BE2C (cell line): ENCODE results near the gene FAM221B.

Source experiments
- DNase-seq: peaks from one replicate; pipeline ENCODE4 v3.0.0-alpha.2; 2020
- H3K27me3 ChIP-seq: fragments of 250-450 bp; sonication (Bioruptor Pico); 2 replicates; pipeline ENCODE4 v1.5.1; 2020; ENCODE audit warnings: mild to moderate bottlenecking
- H3K36me3 ChIP-seq: fragments of 250-450 bp; sonication (Bioruptor Pico); 2 replicates; pipeline ENCODE4 v1.5.1; 2020; ENCODE audit warnings: mild to moderate bottlenecking
- H3K4me1 ChIP-seq: fragments of 250-450 bp; sonication (Bioruptor Pico); 2 replicates; pipeline ENCODE4 v1.5.1; 2020
- H3K4me3 ChIP-seq: 2 replicates; pipeline ENCODE4 v1.5.1; 2011; ENCODE audit warnings: low read depth, low read length
- H3K9me3 ChIP-seq: fragments of 250-450 bp; sonication (Bioruptor Pico); 2 replicates; pipeline ENCODE4 v1.5.1; 2020
- TF ChIP-seq, protein P1 (sequence below): IDR thresholded peaks from 2 replicates; pipeline ENCODE4 v1.5.1; 2012; ENCODE audit warnings: mild to moderate bottlenecking, low read depth, low read length

Gene FAM221B

DNA sequence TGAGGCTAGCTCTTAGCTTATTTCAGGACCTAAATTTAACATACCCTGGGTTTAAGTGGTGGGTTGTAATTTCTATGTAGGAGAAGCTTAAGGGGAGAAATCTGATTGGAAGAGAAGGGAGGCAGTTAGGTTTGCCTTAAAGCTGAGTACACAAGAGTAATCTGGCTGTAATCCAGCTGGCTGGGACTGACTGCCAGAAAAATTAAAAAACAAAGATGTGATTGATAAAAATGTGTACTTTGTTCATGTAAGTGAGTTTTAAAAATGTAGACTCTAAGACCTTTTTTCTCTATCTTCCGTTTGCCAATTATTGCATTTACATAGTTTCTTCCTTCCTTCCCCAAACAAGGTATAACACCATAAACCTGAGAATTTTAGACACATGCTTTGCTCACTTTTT, 57.0 kb downstream of the FAM221B start:
- no peak overlapping the region for H3K4me3 ChIP-seq
- H3K4me1 ChIP-seq, result peaks cover 25% of the 10 kb centered on the region
- TF ChIP-seq, protein P1, sequence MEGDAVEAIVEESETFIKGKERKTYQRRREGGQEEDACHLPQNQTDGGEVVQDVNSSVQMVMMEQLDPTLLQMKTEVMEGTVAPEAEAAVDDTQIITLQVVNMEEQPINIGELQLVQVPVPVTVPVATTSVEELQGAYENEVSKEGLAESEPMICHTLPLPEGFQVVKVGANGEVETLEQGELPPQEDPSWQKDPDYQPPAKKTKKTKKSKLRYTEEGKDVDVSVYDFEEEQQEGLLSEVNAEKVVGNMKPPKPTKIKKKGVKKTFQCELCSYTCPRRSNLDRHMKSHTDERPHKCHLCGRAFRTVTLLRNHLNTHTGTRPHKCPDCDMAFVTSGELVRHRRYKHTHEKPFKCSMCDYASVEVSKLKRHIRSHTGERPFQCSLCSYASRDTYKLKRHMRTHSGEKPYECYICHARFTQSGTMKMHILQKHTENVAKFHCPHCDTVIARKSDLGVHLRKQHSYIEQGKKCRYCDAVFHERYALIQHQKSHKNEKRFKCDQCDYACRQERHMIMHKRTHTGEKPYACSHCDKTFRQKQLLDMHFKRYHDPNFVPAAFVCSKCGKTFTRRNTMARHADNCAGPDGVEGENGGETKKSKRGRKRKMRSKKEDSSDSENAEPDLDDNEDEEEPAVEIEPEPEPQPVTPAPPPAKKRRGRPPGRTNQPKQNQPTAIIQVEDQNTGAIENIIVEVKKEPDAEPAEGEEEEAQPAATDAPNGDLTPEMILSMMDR, result no peak
- H3K27me3 ChIP-seq, result no peaks in the 10 kb centered on the region
- H3K36me3 ChIP-seq, result no peaks in the 10 kb centered on the region
- no peaks in the 10 kb centered on the region for H3K9me3 ChIP-seq
- no peak for DNase-seq

- no peak overlapping the region for H3K4me3 ChIP-seq
- no peaks in the 10 kb centered on the region for H3K27me3 ChIP-seq
- TF ChIP-seq, protein P1, result no peak
- H3K4me1 ChIP-seq, result peaks cover 26% of the 10 kb centered on the region
- no peaks in the 10 kb centered on the region for H3K36me3 ChIP-seq
- DNase-seq, result no peak
- H3K9me3 ChIP-seq, result no peaks in the 10 kb centered on the region
Measured at GRCh38 chr9:35771075-35771433, 57.5 kb downstream of the FAM221B start.

DNA sequence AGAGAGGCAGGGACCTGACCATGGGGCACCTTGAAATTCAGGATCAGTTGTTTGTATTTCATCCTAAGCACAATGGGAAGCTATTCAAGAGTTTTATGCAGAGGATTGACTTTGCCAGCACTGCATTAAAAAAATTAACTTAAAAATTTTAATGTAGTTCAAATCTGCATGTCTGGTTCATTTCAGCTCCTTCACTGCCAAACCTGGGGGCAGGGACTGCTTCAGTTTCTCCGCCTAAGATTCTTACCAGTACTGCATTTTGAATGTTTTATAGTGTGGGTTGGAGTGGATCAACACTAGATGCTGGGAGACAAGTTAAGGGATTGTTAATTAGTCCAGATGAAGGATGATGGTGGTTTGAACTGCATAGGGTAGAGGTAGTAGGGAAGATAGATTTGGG, 58.8 kb downstream of the FAM221B start:
- TF ChIP-seq, protein P1, result no peak

GRCh38 chr9:35767458-35767857, 61.1 kb downstream of the FAM221B start:
- no peak for DNase-seq
- Histone ChIP-seq H3K4me3 (no peak overlapping the region), H3K36me3 (no peaks in the 10 kb centered on the region)

More for the DNA sequence above, 58.8 kb downstream of the FAM221B start:
- H3K4me1 ChIP-seq, result peaks cover 26% of the 10 kb centered on the region
- no peak for DNase-seq
- H3K27me3 ChIP-seq, result no peaks in the 10 kb centered on the region
- H3K36me3 ChIP-seq, result no peaks in the 10 kb centered on the region
- no peak overlapping the region for H3K4me3 ChIP-seq
- H3K9me3 ChIP-seq, result no peaks in the 10 kb centered on the region

DNA sequence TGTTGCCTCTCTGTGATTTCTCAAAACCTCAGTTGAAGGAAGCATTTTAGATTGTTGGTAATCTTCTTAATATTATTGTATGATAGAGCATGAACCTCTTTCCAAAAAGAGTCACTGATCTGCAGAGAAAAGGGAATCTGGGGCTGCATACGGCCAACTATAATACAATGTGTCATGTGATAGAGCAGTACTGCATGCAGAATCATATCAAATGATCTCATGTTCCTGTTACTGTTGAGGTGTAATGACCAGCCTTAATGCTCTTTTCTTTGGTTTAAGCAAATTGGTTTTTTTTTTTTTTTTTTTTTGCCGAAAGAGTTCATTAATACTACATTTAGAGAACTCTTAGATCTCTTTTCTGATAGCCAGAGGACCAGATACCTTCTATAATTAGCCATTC, 61.5 kb downstream of the FAM221B start:
- H3K4me3 ChIP-seq, result no peak overlapping the region
- H3K9me3 ChIP-seq, result no peaks in the 10 kb centered on the region
- no peak for DNase-seq
- peaks cover 24% of the 10 kb centered on the region for H3K4me1 ChIP-seq
- H3K36me3 ChIP-seq, result no peaks in the 10 kb centered on the region
- no peaks in the 10 kb centered on the region for H3K27me3 ChIP-seq
- TF ChIP-seq, protein P1, result no peak

More at GRCh38 chr9:35767458-35767857, 61.1 kb downstream of the FAM221B start:
- Histone ChIP-seq H3K9me3 (no peaks in the 10 kb centered on the region), H3K27me3 (no peaks in the 10 kb centered on the region), H3K4me1 (peaks cover 26% of the 10 kb centered on the region)
- TF ChIP-seq, protein P1, result no peak
